HepG2 (cell line): ENCODE measurements around the gene PLIN4. TPM values are rescaled to one million over a fixed set of nuclear protein-coding genes. Genes with fewer than 3 reads are reported as not detected.
A peak's percentile ranks its signal among the peaks of the same experiment; 100 is the strongest.

Experiments used
- BRCA1 ChIP-seq: sonication (generic); formaldehyde crosslinking; IDR thresholded peaks from 2 replicates; pipeline ENCODE4 v1.4.0; 2020; ENCODE audit warnings: missing genetic modification reagents
- DMTF1 ChIP-seq: sonication (generic); formaldehyde crosslinking; IDR thresholded peaks from 2 replicates; pipeline ENCODE4 v1.4.0; 2020; ENCODE audit warnings: mild to moderate bottlenecking, missing genetic modification reagents
- FUBP1 ChIP-seq: sonication (generic); formaldehyde crosslinking; IDR thresholded peaks from 2 replicates; pipeline ENCODE4 v1.5.1; 2020; ENCODE audit warnings: missing genetic modification reagents, mild to moderate bottlenecking, borderline replicate concordance
- IRF2 ChIP-seq: IDR thresholded peaks from 2 replicates; pipeline ENCODE4 v1.6.1; 2018; ENCODE audit warnings: missing genetic modification reagents, missing compliant biosample characterization
- KDM6A ChIP-seq: IDR thresholded peaks from 2 replicates; pipeline ENCODE4 v1.6.1; 2016; ENCODE audit warnings: low read depth
- PBX3 ChIP-seq: sonication (generic); formaldehyde crosslinking; IDR thresholded peaks from 2 replicates; pipeline ENCODE4 v1.8.1; 2023; ENCODE audit warnings: missing genetic modification reagents, inconsistent platforms, borderline replicate concordance
- PHF21A ChIP-seq: sonication (generic); formaldehyde crosslinking; IDR thresholded peaks from 2 replicates; pipeline ENCODE4 v1.5.0; 2020; ENCODE audit warnings: mild to moderate bottlenecking, missing genetic modification reagents
- PRPF4 ChIP-seq: fragments of 200-400 bp; formaldehyde crosslinking; IDR thresholded peaks from 2 replicates; pipeline ENCODE4 v1.6.1; 2016; ENCODE audit warnings: low read length, low read depth; ENCODE audit not compliant: poor library complexity, severe bottlenecking
- SP5 ChIP-seq: IDR thresholded peaks from 2 replicates; pipeline ENCODE4 v1.6.1; 2016; ENCODE audit warnings: low read depth, borderline replicate concordance
- YEATS2 ChIP-seq: sonication (generic); formaldehyde crosslinking; IDR thresholded peaks from 2 replicates; pipeline ENCODE4 v1.4.0; 2020; ENCODE audit warnings: missing genetic modification reagents, borderline replicate concordance
- ZBED4 ChIP-seq: sonication (generic); formaldehyde crosslinking; IDR thresholded peaks from 2 replicates; pipeline ENCODE4 v1.4.0; 2020; ENCODE audit warnings: missing genetic modification reagents, borderline replicate concordance
- ZNF207 ChIP-seq: fragments of 450-650 bp; IDR thresholded peaks from 2 replicates; pipeline ENCODE4 v1.6.1; 2016; ENCODE audit warnings: antibody characterized with exemption, borderline replicate concordance
- ZNF224 ChIP-seq: sonication (generic); formaldehyde crosslinking; IDR thresholded peaks from 2 replicates; pipeline ENCODE4 v1.5.0; 2020; ENCODE audit warnings: mild to moderate bottlenecking, missing genetic modification reagents
- ZNF414 ChIP-seq: sonication (generic); formaldehyde crosslinking; IDR thresholded peaks from 2 replicates; pipeline ENCODE4 v1.5.0; 2020; ENCODE audit warnings: missing genetic modification reagents
- ZNF503 ChIP-seq: sonication (generic); formaldehyde crosslinking; IDR thresholded peaks from 2 replicates; pipeline ENCODE4 v1.4.0; 2020; ENCODE audit warnings: missing genetic modification reagents
- ZNF564 ChIP-seq: sonication (generic); formaldehyde crosslinking; IDR thresholded peaks from 2 replicates; pipeline ENCODE4 v1.8.1; 2023; ENCODE audit warnings: mild to moderate bottlenecking, missing genetic modification reagents
- ZNF644 ChIP-seq: IDR thresholded peaks from 2 replicates; pipeline ENCODE4 v1.6.1; 2016; ENCODE audit warnings: low read depth
- polyA plus RNA-seq, 8 experiments: library from polyadenylated mRNA; depleted of rRNA in 3 of 8; stranded (reverse) in 7 of 8; unstranded in 1 of 8; fragments of >200 nt; fragmentation: Illumina TruSeq in 4 of 8; extraction: Trizol in 4 of 8; gene quantifications; 2 replicates each; pipeline versions ENCODE4 v1.2.1 to v1.2.3, GENCODE V29; 2011 to 2016; ENCODE audit warnings: low read depth in 4 of 8, missing spikeins in 1 of 8, mixed read lengths in 1 of 8; ENCODE audit not compliant: insufficient read depth in 1 of 8
- total RNA-seq, 5 experiments: library from RNA; depleted of rRNA; stranded (reverse); fragments of >200 nt; fragmentation: Illumina TruSeq; extraction: Trizol; gene quantifications; 2 replicates each; pipeline ENCODE4 v1.2.3, GENCODE V29; 2016; ENCODE audit warnings: low read depth in 1 of 5

The PLIN4 gene
- total and polyA plus RNA-seq, 2 of the 13 experiments (the other 11 are each of a cell fraction or from before 2014, with no cell fraction given), result 1.1 to 1.3 TPM

GRCh38 chr19:4531562-4532165 lies 13.4 kb upstream of the PLIN4 start (continued):
- no peak for TF ChIP-seq DMTF1 (CRISPR knock-in tag)
- TF ChIP-seq PBX3 (CRISPR knock-in tag), result no peak
- TF ChIP-seq PRPF4, result no peak
- 0 out of 2 replicates have a peak, but pooled peaks have one; percentile 74 for TF ChIP-seq ZNF564
- TF ChIP-seq IRF2 (CRISPR knock-in tag), result peak; percentile 82
- peak; percentile 36; the same call in 1 of the 2 replicates for TF ChIP-seq BRCA1 (CRISPR knock-in tag)
- TF ChIP-seq YEATS2 (CRISPR knock-in tag), result no peak
- TF ChIP-seq FUBP1, result no peak
- no peak for TF ChIP-seq ZNF207
- TF ChIP-seq ZBED4 (CRISPR knock-in tag), result no peak
- TF ChIP-seq ZNF644 (CRISPR knock-in tag), result peak; percentile 20; the same call in 1 of the 2 replicates
- no peak; the same call in 1 of the 2 replicates for TF ChIP-seq KDM6A (CRISPR knock-in tag)
- no peak for TF ChIP-seq ZNF224 (CRISPR knock-in tag)
- TF ChIP-seq ZNF414 (CRISPR knock-in tag), result peak; percentile 56; the same call in 1 of the 2 replicates
- TF ChIP-seq PHF21A (CRISPR knock-in tag), result no peak
- TF ChIP-seq ZNF503, result no peak; the same call in 1 of the 2 replicates
- TF ChIP-seq SP5, result peak; percentile 89
